Fibroblast of lung (primary cell): ENCODE measurements around the gene LENG9. TPM values are rescaled to one million over a fixed set of nuclear protein-coding genes. Genes with fewer than 3 reads are reported as not detected.

ENCODE experiments used
- DNase-seq, 2 donors: peaks; one replicate each; pipeline versions ENCODE4 v3.0.0 to v3.0.0-alpha.2; 2010; ENCODE audit warnings: low read depth in 2 of 2
- H2AFZ ChIP-seq: 2 replicates; pipeline ENCODE4 v1.5.1; 2012; ENCODE audit warnings: low read length, control low read depth, inconsistent platforms
- H3K27ac ChIP-seq: 2 replicates; pipeline ENCODE4 v1.5.1; 2011; ENCODE audit warnings: low read length, control low read depth; ENCODE audit not compliant: insufficient read depth
- H3K27me3 ChIP-seq: 2 replicates; pipeline ENCODE4 v1.5.1; 2011; ENCODE audit warnings: mild to moderate bottlenecking, low read length; ENCODE audit not compliant: control insufficient read depth, insufficient read depth
- H3K36me3 ChIP-seq: 2 replicates; pipeline ENCODE4 v1.5.1; 2011; ENCODE audit warnings: low read length; ENCODE audit not compliant: control insufficient read depth, insufficient read depth
- H3K4me1 ChIP-seq: 2 replicates; pipeline ENCODE4 v1.5.1; 2011; ENCODE audit warnings: low read length; ENCODE audit not compliant: control insufficient read depth, insufficient read depth; ENCODE audit errors: extremely low read depth
- H3K4me2 ChIP-seq: 2 replicates; pipeline ENCODE4 v1.5.1; 2011; ENCODE audit warnings: low read length, control low read depth; ENCODE audit not compliant: insufficient read depth; ENCODE audit errors: extremely low read depth
- H3K4me3 ChIP-seq, 4 experiments: fragments of 200-600 bp in 1 of 4; sonication (generic) in 1 of 4; replicated peaks in 1 of 4; 2 replicates each; pipeline ENCODE4 v1.5.1; 2011 to 2016; ENCODE audit warnings: low read length in 4 of 4, low read depth in 3 of 4, mild to moderate bottlenecking in 3 of 4, control low read depth in 2 of 4, inconsistent platforms in 1 of 4, mixed read lengths in 1 of 4; ENCODE audit not compliant: insufficient read depth in 1 of 4; ENCODE audit errors: control extremely low read depth in 1 of 4
- H3K79me2 ChIP-seq: 2 replicates; pipeline ENCODE4 v1.5.1; 2012; ENCODE audit warnings: mild to moderate bottlenecking, low read length, inconsistent platforms; ENCODE audit not compliant: control insufficient read depth, insufficient read depth
- H3K9ac ChIP-seq: 2 replicates; pipeline ENCODE4 v1.5.1; 2011; ENCODE audit warnings: mild to moderate bottlenecking, low read length, control low read depth; ENCODE audit not compliant: insufficient read depth
- H3K9me3 ChIP-seq: 2 replicates; pipeline ENCODE4 v1.5.1; 2012; ENCODE audit warnings: low read depth, low read length; ENCODE audit not compliant: control insufficient read depth, insufficient read depth
- H4K20me1 ChIP-seq: 2 replicates; pipeline ENCODE4 v1.5.1; 2011; ENCODE audit warnings: low read length; ENCODE audit not compliant: control insufficient read depth, insufficient read depth; ENCODE audit errors: extremely low read depth
- CTCF ChIP-seq, 2 donors: IDR thresholded peaks in 1 of 2; conservative IDR thresholded peaks in 1 of 2; 1 replicate in 1 of 2; 2 replicates in 1 of 2; pipeline ENCODE4 v1.5.1; 2011 to 2012; ENCODE audit warnings: low read length in 2 of 2, control low read depth in 1 of 2, inconsistent platforms in 1 of 2, low read depth in 1 of 2, mild to moderate bottlenecking in 1 of 2
- EZH2 ChIP-seq: IDR thresholded peaks from 2 replicates; pipeline ENCODE4 v1.5.1; 2012; ENCODE audit warnings: low read length, control low read depth, mild to moderate bottlenecking; ENCODE audit errors: missing control alignments
- polyA plus RNA-seq, 2 donors: library from polyadenylated mRNA; depleted of rRNA in 1 of 2; stranded (reverse) in 1 of 2; unstranded in 1 of 2; fragments of >200 nt; gene quantifications; 2 replicates each; pipeline ENCODE4 v1.2.1, GENCODE V29; 2011 to 2012; ENCODE audit warnings: missing spikeins in 1 of 2
- total RNA-seq: library from RNA; depleted of rRNA; stranded (reverse); fragments of >200 nt; gene quantifications from 2 replicates; pipeline ENCODE4 v1.2.1, GENCODE V29; 2014

The LENG9 gene
- total and polyA plus RNA-seq, 2 donors (not counting 1 experiment from before 2014, with no cell fraction given), result 0.84 to 16.7 TPM

- Histone ChIP-seq H3K4me3 (no peak overlapping the region), H4K20me1 (peaks cover 2% of the 10 kb centered on the region), H3K4me2 (no peak overlapping the region), H3K9ac (no peak overlapping the region), H3K9me3 (no peaks in the 10 kb centered on the region), H2AFZ (no peak overlapping the region), H3K27ac (no peak overlapping the region), H3K27me3 (no peaks in the 10 kb centered on the region), H3K4me1 (no peaks in the 10 kb centered on the region), H3K36me3 (no peaks in the 10 kb centered on the region), H3K79me2 (no peaks in the 10 kb centered on the region)
- TF ChIP-seq EZH2 (no peak), CTCF (conservative IDR thresholded peaks at IDR 0.05 in 1 of 2, IDR thresholded peaks at IDR 0.05 in 1 of 2; ENCODE audit: low read depth in 1 of 2, low read length in 2 of 2) (no peak)
- no peak for DNase-seq
These were observed 28.7 kb downstream of the LENG9 start for GRCh38 chr19:54434873-54435214.

DNA sequence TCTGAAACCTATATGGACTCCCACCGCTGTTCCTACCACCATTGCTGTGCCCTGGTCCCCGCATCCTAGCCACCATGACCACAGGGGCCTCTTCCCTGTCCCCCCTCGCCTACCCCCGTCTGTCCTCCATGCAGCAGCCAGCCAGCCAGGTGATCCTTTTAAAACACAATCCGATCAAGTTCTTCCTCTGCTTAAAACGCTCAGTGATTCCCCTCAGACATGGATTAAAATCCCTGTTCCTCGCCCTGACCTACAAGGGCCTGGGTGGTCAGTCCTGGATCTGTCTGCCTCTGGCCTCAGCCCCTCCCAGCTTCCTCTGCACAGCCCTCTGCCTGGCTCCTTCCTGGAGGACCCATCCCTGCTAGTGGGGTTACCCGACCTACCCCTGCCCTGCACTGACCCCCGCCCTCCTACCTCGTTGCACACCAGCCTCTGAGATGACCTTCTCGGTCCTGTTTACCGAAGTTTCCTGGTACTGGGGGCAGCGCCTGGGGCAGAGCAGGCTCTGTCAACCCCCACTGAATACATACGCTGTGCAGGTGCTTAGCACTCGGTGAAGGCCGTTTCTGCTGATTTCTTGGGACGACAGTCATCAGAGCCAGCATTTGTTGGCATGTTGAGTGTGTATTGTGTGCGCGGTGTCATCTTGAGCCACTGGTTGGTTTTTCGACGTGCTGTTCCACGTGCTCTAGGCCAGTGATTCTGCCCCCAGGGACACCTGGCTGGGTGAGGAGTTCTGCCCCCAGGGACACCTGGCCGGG is 29.3 kb downstream of the LENG9 start:
- Histone ChIP-seq H3K4me3 (no peak overlapping the region), H3K27me3 (no peaks in the 10 kb centered on the region), H3K9ac (no peak overlapping the region), H3K36me3 (no peaks in the 10 kb centered on the region), H3K4me1 (no peaks in the 10 kb centered on the region), H3K9me3 (no peaks in the 10 kb centered on the region), H3K27ac (no peak overlapping the region), H3K79me2 (no peaks in the 10 kb centered on the region), H2AFZ (no peak overlapping the region), H3K4me2 (no peak overlapping the region), H4K20me1 (peaks cover 2% of the 10 kb centered on the region)
- no peak for DNase-seq
- no peak for TF ChIP-seq EZH2
- no peak for TF ChIP-seq CTCF (conservative IDR thresholded peaks at IDR 0.05 in 1 of 2, IDR thresholded peaks at IDR 0.05 in 1 of 2; ENCODE audit: low read depth in 1 of 2, low read length in 2 of 2)

DNA sequence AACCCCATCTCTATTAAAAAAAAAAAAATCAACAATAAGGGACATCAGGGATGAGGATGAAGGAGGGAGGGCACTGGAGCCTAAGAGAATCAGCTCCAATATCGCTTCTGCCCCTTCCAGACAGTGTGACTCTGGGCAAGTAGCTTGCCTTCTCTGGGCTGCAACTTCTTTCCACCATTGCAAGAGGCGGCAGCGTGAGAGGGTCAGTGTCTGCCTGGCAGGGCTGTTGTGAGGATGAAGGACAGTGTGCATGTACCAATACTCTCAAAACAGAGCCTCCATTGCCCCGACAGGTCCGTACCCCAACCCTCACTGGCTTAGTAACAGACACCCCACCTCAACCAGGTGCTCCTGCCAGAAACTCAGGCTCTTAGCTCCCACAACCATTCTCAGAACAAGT is 29.9 kb downstream of the LENG9 start:
- Histone ChIP-seq H3K4me1 (no peaks in the 10 kb centered on the region), H2AFZ (no peak overlapping the region), H3K4me2 (no peak overlapping the region), H3K79me2 (no peaks in the 10 kb centered on the region), H3K9me3 (no peaks in the 10 kb centered on the region), H3K27me3 (no peaks in the 10 kb centered on the region), H4K20me1 (peaks cover under 1% of the 10 kb centered on the region), H3K9ac (no peak overlapping the region), H3K36me3 (no peaks in the 10 kb centered on the region), H3K4me3 (no peak overlapping the region), H3K27ac (no peak overlapping the region)
- DNase-seq, result no peak
- no peak for TF ChIP-seq EZH2
- TF ChIP-seq CTCF (conservative IDR thresholded peaks at IDR 0.05 in 1 of 2, IDR thresholded peaks at IDR 0.05 in 1 of 2; ENCODE audit: low read depth in 1 of 2, low read length in 2 of 2), result no peak
